ENCODE measurements around the gene CACNA2D3.

- no peak for TF ChIP-seq CTCF (IDR thresholded peaks at IDR 0.05; ENCODE audit: low read depth, low read length, missing input control)
- no peak for TF ChIP-seq REST (IDR thresholded peaks at IDR 0.05)
- TF ChIP-seq MAX (IDR thresholded peaks at IDR 0.05), result no peak
- no peak for TF ChIP-seq YY1 (IDR thresholded peaks at IDR 0.05)
- no peak for TF ChIP-seq FOXA1 (IDR thresholded peaks at IDR 0.05)
- TF ChIP-seq TAF1 (conservative IDR thresholded peaks at IDR 0.05), result no peak
- TF ChIP-seq SP1 (IDR thresholded peaks at IDR 0.05), result no peak
- TF ChIP-seq ZBTB33 (IDR thresholded peaks at IDR 0.05), result no peak
Observed at GRCh38 chr3:54104084-54104483, 18.3 kb upstream of the CACNA2D3 start.
